PC-9 (cell line): ENCODE data around the gene RTN4R. TPM values are rescaled to one million over a fixed set of nuclear protein-coding genes. Genes with fewer than 3 reads are reported as not detected.
"Not testable (repeated sequence)": the region's sequence is repeated elsewhere in the genome, so short reads cannot be mapped to it uniquely, and the experiment has no call there.

Source experiments
- BruUV-seq: library from RNA; stranded (reverse); fragments of 400-500 nt; replicated peaks from 2 replicates; lab custom pipeline; 2021; lab: Mats Ljungman, UMichigan
- CTCF ChIA-PET: fragments of 300-600 bp; sonication (Branson Sonifier 250); formaldehyde crosslinking; loops from one replicate; lab custom pipeline; 2022; ENCODE audit warnings: antibody characterized with exemption; lab: Charles Lee
- POLR2A ChIA-PET: fragments of 300-600 bp; sonication (Branson Sonifier 250); formaldehyde crosslinking; loops from one replicate; lab custom pipeline; 2022; ENCODE audit warnings: antibody characterized with exemption; ENCODE audit not compliant: unreplicated experiment; lab: Charles Lee
- DNase-seq, 2 experiments: peaks; one replicate each; pipeline versions ENCODE4 v3.0.0 to v3.0.0-alpha.2; 2015 to 2022; ENCODE audit warnings: mixed read lengths in 1 of 2
- H2AFZ ChIP-seq: fragments of 200-600 bp; sonication (generic); 2 replicates; pipeline ENCODE4 v1.8.1; 2017; ENCODE audit warnings: antibody characterized with exemption
- H3F3A ChIP-seq: fragments of 200-600 bp; sonication (generic); 2 replicates; pipeline ENCODE4 v1.8.1; 2017; ENCODE audit warnings: antibody characterized with exemption, mild to moderate bottlenecking, low read depth; ENCODE audit not compliant: insufficient read depth
- H3K27ac ChIP-seq: fragments of 200-600 bp; sonication (generic); 2 replicates; pipeline ENCODE4 v1.6.1; 2016; ENCODE audit warnings: mixed run types
- H3K27me3 ChIP-seq: fragments of 200-600 bp; sonication (generic); 2 replicates; pipeline ENCODE4 v1.6.1; 2016; ENCODE audit warnings: low read depth, mixed run types; ENCODE audit not compliant: insufficient read depth
- H3K36me3 ChIP-seq: fragments of 200-600 bp; sonication (generic); 2 replicates; pipeline ENCODE4 v1.6.1; 2016; ENCODE audit warnings: low read depth, mixed run types
- H3K4me1 ChIP-seq: fragments of 200-600 bp; sonication (generic); replicated peaks from 2 replicates; pipeline ENCODE4 v1.6.1; 2016; ENCODE audit warnings: mixed run types; ENCODE audit not compliant: insufficient read depth
- H3K4me2 ChIP-seq: fragments of 200-600 bp; sonication (generic); 2 replicates; pipeline ENCODE4 v1.6.1; 2017; ENCODE audit warnings: mixed run types
- H3K4me3 ChIP-seq: fragments of 200-600 bp; sonication (generic); 2 replicates; pipeline ENCODE4 v1.6.1; 2016; ENCODE audit warnings: mixed run types
- H3K79me2 ChIP-seq: fragments of 200-600 bp; sonication (generic); 2 replicates; pipeline ENCODE4 v1.6.1; 2017; ENCODE audit warnings: low read depth, mixed run types
- H3K9me2 ChIP-seq: fragments of 200-600 bp; sonication (generic); 2 replicates; pipeline ENCODE4 v1.8.1; 2017; ENCODE audit warnings: mild to moderate bottlenecking; ENCODE audit not compliant: insufficient read depth
- H3K9me3 ChIP-seq: fragments of 200-600 bp; sonication (generic); 2 replicates; pipeline ENCODE4 v1.8.1; 2016; ENCODE audit warnings: low read depth; ENCODE audit not compliant: insufficient read depth
- H4K20me1 ChIP-seq: fragments of 200-600 bp; sonication (generic); 2 replicates; pipeline ENCODE4 v1.8.1; 2017; ENCODE audit not compliant: insufficient read depth
- CTCF ChIP-seq: fragments of 200-600 bp; sonication (generic); conservative IDR thresholded peaks from 2 replicates; pipeline ENCODE4 v1.6.1; 2017; ENCODE audit warnings: mixed run types, antibody characterized with exemption, mild to moderate bottlenecking, moderate library complexity
- EZH2 ChIP-seq: fragments of 200-600 bp; sonication (generic); IDR thresholded peaks from 2 replicates; pipeline ENCODE4 v1.8.0; 2017; ENCODE audit warnings: antibody characterized with exemption, low read depth
- intact Hi-C: fragments of 100-400 bp; cut with micrococcal nuclease; formaldehyde crosslinking; loops from one replicate; pipeline ENCODE4 v1.10.0; 2022; ENCODE audit not compliant: unreplicated experiment
- total RNA-seq: library from RNA; stranded (reverse); gene quantifications from 2 replicates; pipeline ENCODE4 v1.2.3, GENCODE V29; 2021

RTN4R gene
- total RNA-seq, 1 experiment from 2014 or later = 5.0 TPM

GRCh38 chr22:20286784-20287423 is 18.8 kb upstream of the RTN4R start:
- H4K20me1 ChIP-seq, H3K36me3 ChIP-seq, H3K9me3 ChIP-seq, BruUV-seq, H2AFZ ChIP-seq, DNase-seq, H3K9me2 ChIP-seq, H3K79me2 ChIP-seq, H3K4me1 ChIP-seq, POLR2A ChIA-PET, H3K27ac ChIP-seq, H3K4me3 ChIP-seq, H3F3A ChIP-seq, H3K4me2 ChIP-seq, CTCF ChIA-PET: not testable (repeated sequence)
- intact Hi-C loops = loop anchor here (10.0 kb wide), 1 partner anchor 322 kb away; no protein-coding TSS in a partner anchor
- H3K27me3 ChIP-seq = peaks cover 25% of the 10 kb centered on the region

GRCh38 chr22:20286312-20286660 is 18.2 kb upstream of the RTN4R start:
- peaks cover 19% of the 10 kb centered on the region for H3K27me3 ChIP-seq
- H3F3A ChIP-seq, H3K79me2 ChIP-seq, H4K20me1 ChIP-seq, DNase-seq, H3K36me3 ChIP-seq, H3K4me2 ChIP-seq, CTCF ChIA-PET, H2AFZ ChIP-seq, POLR2A ChIA-PET, H3K9me3 ChIP-seq, H3K27ac ChIP-seq, H3K4me1 ChIP-seq, H3K4me3 ChIP-seq, H3K9me2 ChIP-seq, BruUV-seq: not testable (repeated sequence)
- intact Hi-C loops = loop anchor here (10.0 kb wide), 1 partner anchor 321 kb away; no protein-coding TSS in a partner anchor

- POLR2A ChIA-PET, H4K20me1 ChIP-seq, H3K4me3 ChIP-seq, H2AFZ ChIP-seq, CTCF ChIA-PET, H3K4me2 ChIP-seq, H3K36me3 ChIP-seq, BruUV-seq, H3K79me2 ChIP-seq, H3F3A ChIP-seq, H3K9me2 ChIP-seq, H3K9me3 ChIP-seq, H3K27ac ChIP-seq, H3K4me1 ChIP-seq: not testable (repeated sequence)
- intact Hi-C loops = loop anchor here (1.0 to 10.0 kb wide), 2 partner anchors 128 to 321 kb away; no protein-coding TSS in a partner anchor
- peak in 1 of 2 experiments; percentile 69 for DNase-seq
- peak; percentile 71 for TF ChIP-seq CTCF
- peaks cover 14% of the 10 kb centered on the region; the same call in 1 of the 2 replicates for H3K27me3 ChIP-seq
Measured at GRCh38 chr22:20285473-20286311, 17.6 kb upstream of the RTN4R start.

- no TSS peak for BruUV-seq
- no peaks in the 10 kb centered on the region for H3K4me1 ChIP-seq
- H3K36me3 ChIP-seq = no peaks in the 10 kb centered on the region
- no peaks in the 10 kb centered on the region for H3K79me2 ChIP-seq
- H3K27ac ChIP-seq = no peak overlapping the region
- H3K9me2 ChIP-seq = no peaks in the 10 kb centered on the region
- CTCF ChIA-PET = interaction anchor here (0.7 kb wide), 2 partner anchors 283 to 337 kb away, joined by 3 read pairs; no protein-coding TSS in a partner anchor
- no peaks in the 10 kb centered on the region for H3K9me3 ChIP-seq
- TF ChIP-seq EZH2 (no peak), CTCF (no peak)
- H3F3A ChIP-seq = no peaks in the 10 kb centered on the region
- H3K27me3 ChIP-seq = peaks cover 8% of the 10 kb centered on the region; the same call in 1 of the 2 replicates
- H2AFZ ChIP-seq = no peak overlapping the region
- no peak overlapping the region for H3K4me2 ChIP-seq
- H4K20me1 ChIP-seq = no peaks in the 10 kb centered on the region
- no peak overlapping the region for H3K4me3 ChIP-seq
- intact Hi-C loops = loop anchor here (1.0 to 10.0 kb wide), 2 partner anchors 127 to 320 kb away; no protein-coding TSS in a partner anchor
- DNase-seq = no peak
- POLR2A ChIA-PET = no interaction called here
Measured at GRCh38 chr22:20284471-20285086, 16.5 kb upstream of the RTN4R start.
